Measurements from ENCODE around the gene DCAF7.
A peak's percentile ranks its signal among the peaks of the same experiment; 100 is the strongest.

The DCAF7 gene

DNA sequence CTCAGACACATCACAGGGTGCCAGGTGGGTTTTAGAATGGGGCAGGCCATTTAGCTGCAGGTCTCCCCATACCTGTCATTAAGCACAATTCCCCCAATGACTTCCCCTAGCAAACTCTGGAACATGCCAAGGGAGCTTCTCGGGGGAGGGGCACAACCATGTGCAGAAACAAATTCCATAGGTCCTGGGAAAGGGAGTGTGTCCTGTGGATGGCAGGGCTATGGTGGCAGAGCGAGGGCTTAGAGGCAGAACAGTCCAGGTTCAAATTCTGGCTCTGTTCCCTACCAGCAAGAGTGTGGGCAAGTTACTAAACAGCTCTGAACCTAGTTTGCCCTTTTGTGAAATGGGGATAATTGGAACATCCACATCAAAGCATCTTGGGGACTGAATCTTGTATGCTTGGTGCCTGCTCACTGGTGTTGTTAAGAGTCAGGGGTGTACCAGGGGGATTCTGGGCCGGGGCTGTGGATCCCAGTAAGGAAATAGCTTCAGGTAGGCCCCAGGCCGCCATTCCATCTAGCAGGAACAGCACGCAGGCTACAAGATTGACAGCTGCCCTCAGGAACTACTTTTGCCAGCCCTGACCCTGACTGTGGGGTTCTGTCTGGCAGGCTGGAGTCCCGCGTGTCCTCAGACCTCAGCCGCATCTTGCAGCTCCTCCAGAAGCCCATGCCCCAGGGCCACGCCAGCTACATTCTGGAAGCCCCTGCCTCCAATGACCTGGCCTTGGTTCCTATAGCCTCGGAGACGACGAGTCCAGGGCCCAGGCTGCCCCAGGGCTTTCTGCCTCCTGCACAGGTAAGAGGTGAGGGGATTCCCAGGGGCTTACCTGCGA, 5.6 kb upstream of the DCAF7 start:
- Histone ChIP-seq H3K4me1 (ENCODE audit: low read depth, poor library complexity, severe bottlenecking) (peaks cover 10% of the 10 kb centered on the region), H3K4me2 (no peak overlapping the region), H3K4me3 (IDR thresholded peaks at IDR 0.05; ENCODE audit: insufficient read depth, low read depth, low read length) (no peak overlapping the region), H3K79me2 (ENCODE audit: insufficient read depth, low read depth) (no peaks in the 10 kb centered on the region), H3K9ac (no peak overlapping the region), H3K27ac (no peak overlapping the region), H3K36me3 (ENCODE audit: insufficient read depth) (no peaks in the 10 kb centered on the region), H3K27me3 (ENCODE audit: insufficient read depth, low read depth) (no peaks in the 10 kb centered on the region; the same call in 1 of the 2 replicates), H2AFZ (ENCODE audit: low read depth) (no peak overlapping the region), H4K20me1 (ENCODE audit: insufficient read depth) (no peaks in the 10 kb centered on the region)
- TF ChIP-seq, protein P1, sequence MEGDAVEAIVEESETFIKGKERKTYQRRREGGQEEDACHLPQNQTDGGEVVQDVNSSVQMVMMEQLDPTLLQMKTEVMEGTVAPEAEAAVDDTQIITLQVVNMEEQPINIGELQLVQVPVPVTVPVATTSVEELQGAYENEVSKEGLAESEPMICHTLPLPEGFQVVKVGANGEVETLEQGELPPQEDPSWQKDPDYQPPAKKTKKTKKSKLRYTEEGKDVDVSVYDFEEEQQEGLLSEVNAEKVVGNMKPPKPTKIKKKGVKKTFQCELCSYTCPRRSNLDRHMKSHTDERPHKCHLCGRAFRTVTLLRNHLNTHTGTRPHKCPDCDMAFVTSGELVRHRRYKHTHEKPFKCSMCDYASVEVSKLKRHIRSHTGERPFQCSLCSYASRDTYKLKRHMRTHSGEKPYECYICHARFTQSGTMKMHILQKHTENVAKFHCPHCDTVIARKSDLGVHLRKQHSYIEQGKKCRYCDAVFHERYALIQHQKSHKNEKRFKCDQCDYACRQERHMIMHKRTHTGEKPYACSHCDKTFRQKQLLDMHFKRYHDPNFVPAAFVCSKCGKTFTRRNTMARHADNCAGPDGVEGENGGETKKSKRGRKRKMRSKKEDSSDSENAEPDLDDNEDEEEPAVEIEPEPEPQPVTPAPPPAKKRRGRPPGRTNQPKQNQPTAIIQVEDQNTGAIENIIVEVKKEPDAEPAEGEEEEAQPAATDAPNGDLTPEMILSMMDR (conservative IDR thresholded peaks at IDR 0.05; ENCODE audit: low read depth, low read length): no peak

DNA sequence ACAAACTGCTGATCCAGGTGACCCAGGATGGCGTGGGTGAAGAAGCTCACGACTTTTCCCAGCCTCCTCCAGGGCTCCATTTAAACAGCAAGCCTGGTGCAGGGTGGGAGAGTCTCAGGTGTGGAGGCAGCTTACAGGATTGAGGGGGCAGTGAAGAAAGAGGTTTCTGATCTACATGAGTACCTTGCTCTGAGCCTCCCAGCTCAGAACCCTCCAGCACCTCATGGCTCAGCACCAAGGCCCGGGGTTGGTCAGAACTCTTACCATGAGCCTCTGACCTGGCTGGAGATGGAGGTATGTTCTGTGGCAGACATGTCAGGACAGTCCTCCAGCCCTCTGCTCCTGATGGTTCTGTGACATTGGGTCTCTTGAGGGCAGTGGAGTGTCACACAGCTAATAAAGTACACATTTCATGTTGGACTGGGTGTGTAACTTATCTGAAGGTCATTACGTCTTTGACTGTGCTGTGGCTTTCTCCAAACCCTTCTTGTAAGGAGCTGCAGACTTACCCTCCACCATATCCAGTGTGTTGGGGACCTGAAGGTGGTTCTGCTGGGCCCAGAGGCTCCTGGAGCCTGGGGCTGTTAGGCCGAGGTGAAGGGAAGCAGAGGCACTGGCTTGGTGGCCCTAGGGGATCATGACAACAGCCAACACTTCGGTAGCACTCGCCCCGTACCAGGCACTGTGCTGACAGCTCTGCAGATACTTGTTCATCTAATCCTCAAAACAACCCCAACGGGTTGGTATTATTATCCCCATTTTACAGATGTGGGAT, 3.8 kb upstream of the DCAF7 start:
- H4K20me1 ChIP-seq (ENCODE audit: insufficient read depth): no peaks in the 10 kb centered on the region

DNA sequence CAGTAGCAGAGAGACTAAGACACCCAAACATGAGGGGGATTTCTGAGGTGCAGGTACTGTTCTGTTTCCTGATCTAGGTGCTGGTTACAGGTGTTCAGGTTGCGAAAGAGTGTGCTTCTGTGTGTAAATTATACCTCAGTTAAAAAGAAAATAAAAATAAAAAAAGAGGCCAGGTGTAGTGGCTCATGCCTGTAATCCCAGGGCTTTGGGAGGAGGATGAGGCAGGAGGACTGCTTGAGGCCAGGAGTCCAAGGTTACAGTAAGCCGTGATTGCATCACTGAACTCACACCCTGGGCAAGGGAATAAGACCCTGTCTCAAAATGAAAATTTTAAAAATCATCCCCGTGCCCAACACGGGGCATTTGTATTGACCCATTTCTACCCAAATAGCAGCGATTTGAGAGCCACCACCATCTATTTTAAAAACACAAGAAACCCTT, 3.2 kb upstream of the DCAF7 start:
- no peak overlapping the region for H3K27ac ChIP-seq
- no peak overlapping the region for H3K9ac ChIP-seq
- no peaks in the 10 kb centered on the region for H3K27me3 ChIP-seq (ENCODE audit: insufficient read depth, low read depth)
- H3K79me2 ChIP-seq (ENCODE audit: insufficient read depth, low read depth): peaks cover 17% of the 10 kb centered on the region
- H3K4me3 ChIP-seq (IDR thresholded peaks at IDR 0.05; ENCODE audit: insufficient read depth, low read depth, low read length): no peak overlapping the region
- H3K4me2 ChIP-seq: no peak overlapping the region
- H3K4me1 ChIP-seq (ENCODE audit: low read depth, poor library complexity, severe bottlenecking): peaks cover 14% of the 10 kb centered on the region
- TF ChIP-seq, protein P1 (conservative IDR thresholded peaks at IDR 0.05; ENCODE audit: low read depth, low read length): no peak
- H4K20me1 ChIP-seq (ENCODE audit: insufficient read depth): no peaks in the 10 kb centered on the region
- no peak overlapping the region for H2AFZ ChIP-seq (ENCODE audit: low read depth)
- no peaks in the 10 kb centered on the region for H3K36me3 ChIP-seq (ENCODE audit: insufficient read depth)

More for the DNA sequence above, 3.8 kb upstream of the DCAF7 start:
- H2AFZ ChIP-seq (ENCODE audit: low read depth): no peak overlapping the region
- peaks cover 10% of the 10 kb centered on the region for H3K4me1 ChIP-seq (ENCODE audit: low read depth, poor library complexity, severe bottlenecking)
- H3K4me3 ChIP-seq (IDR thresholded peaks at IDR 0.05; ENCODE audit: insufficient read depth, low read depth, low read length): no peak overlapping the region
- H3K79me2 ChIP-seq (ENCODE audit: insufficient read depth, low read depth): peaks cover 11% of the 10 kb centered on the region
- TF ChIP-seq, protein P1 (conservative IDR thresholded peaks at IDR 0.05; ENCODE audit: low read depth, low read length): no peak
- no peak overlapping the region for H3K27ac ChIP-seq
- no peaks in the 10 kb centered on the region for H3K36me3 ChIP-seq (ENCODE audit: insufficient read depth)
- no peak overlapping the region for H3K9ac ChIP-seq
- H3K27me3 ChIP-seq (ENCODE audit: insufficient read depth, low read depth): no peaks in the 10 kb centered on the region
- H3K4me2 ChIP-seq: no peak overlapping the region

DNA sequence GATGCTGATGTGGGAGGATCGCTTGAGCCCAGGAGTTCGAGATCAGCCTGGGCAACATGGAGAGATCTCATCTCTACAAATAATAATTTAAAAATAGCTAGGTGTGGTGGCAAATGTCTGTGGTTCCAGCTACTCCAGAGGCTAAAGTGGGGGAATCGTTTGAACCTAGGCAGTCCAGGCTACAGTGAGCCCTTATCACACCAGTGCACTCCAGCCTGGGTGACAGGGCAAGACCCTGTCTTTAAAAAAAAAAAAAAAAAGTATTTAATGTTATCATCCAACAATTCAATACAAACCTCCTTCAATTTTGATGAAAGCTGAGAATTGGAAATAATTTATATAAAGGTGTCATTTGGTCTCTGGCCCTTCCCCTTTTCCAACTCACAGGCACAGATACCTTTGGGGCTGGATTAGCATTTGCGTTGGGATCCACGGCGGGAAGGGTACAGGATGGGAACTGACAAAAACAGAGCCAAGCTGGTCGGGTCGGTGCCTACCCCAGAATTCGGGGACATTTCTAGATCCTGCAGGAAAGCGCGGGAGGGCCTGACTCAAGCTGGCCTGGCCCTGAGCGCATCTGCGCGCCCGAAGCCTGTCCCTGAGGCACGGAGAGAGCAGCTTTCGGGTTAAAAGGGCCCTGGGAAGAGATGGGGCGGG, 860 bp upstream of the DCAF7 start:
- Histone ChIP-seq H3K27me3 (ENCODE audit: insufficient read depth, low read depth) (no peaks in the 10 kb centered on the region), H3K4me2 (peak overlapping the region; percentile 87), H3K4me3 (IDR thresholded peaks at IDR 0.05; ENCODE audit: insufficient read depth, low read depth, low read length) (no peak overlapping the region), H3K27ac (peak overlapping the region; percentile 83), H4K20me1 (ENCODE audit: insufficient read depth) (no peaks in the 10 kb centered on the region), H2AFZ (ENCODE audit: low read depth) (peak overlapping the region; percentile 85), H3K36me3 (ENCODE audit: insufficient read depth) (no peaks in the 10 kb centered on the region), H3K4me1 (ENCODE audit: low read depth, poor library complexity, severe bottlenecking) (peaks cover 23% of the 10 kb centered on the region), H3K9ac (peak overlapping the region; percentile 69), H3K79me2 (ENCODE audit: insufficient read depth, low read depth) (peaks cover 40% of the 10 kb centered on the region)
- TF ChIP-seq, protein P1 (conservative IDR thresholded peaks at IDR 0.05; ENCODE audit: low read depth, low read length): no peak
